Measurements from ENCODE around the gene AP1B1. TPM values are rescaled to one million over a fixed set of nuclear protein-coding genes. Genes with fewer than 3 reads are reported as not detected.

Gene AP1B1
- total and polyA plus RNA-seq, 2 of the 13 experiments (the other 11 are each of a cell fraction or from before 2014, with no cell fraction given) = 26.6 to 29.7 TPM

GRCh38 chr22:29323641-29324040 lies 64.7 kb downstream of the AP1B1 start:
- ATAC-seq (no peak), DNase-seq (ENCODE audit: low spot score) (no peak), FAIRE-seq (no peak)
- POLR2A ChIA-PET = no interaction called here
- Histone ChIP-seq H2AFZ (ENCODE audit: low read length) (no peak overlapping the region), H3K27me3 (ENCODE audit: control insufficient read depth in 1 of 2, insufficient read depth in 2 of 2, low read length in 2 of 2) (no peaks in the 10 kb centered on the region; a peak in 2 of 5 replicates), H3K4me2 (ENCODE audit: low read depth, low read length) (no peak overlapping the region), H4K20me1 (ENCODE audit: insufficient read depth, low read length) (no peaks in the 10 kb centered on the region), H3K9ac (ENCODE audit: insufficient read depth, low read depth, low read length) (no peak overlapping the region), H3K4me1 (ENCODE audit: insufficient read depth, low read length) (no peaks in the 10 kb centered on the region), H3K9me3 (ENCODE audit: low read length) (no peaks in the 10 kb centered on the region), H3K4me3 (replicated peaks in 1 of 3; ENCODE audit: insufficient read depth in 1 of 3, low read depth in 2 of 3, low read length in 3 of 3) (no peak overlapping the region), H3K27ac (ENCODE audit: extremely low read length, insufficient read depth, low read length) (no peak overlapping the region), H3K79me2 (ENCODE audit: insufficient read depth, low read length) (no peaks in the 10 kb centered on the region), H3K36me3 (replicated peaks in 1 of 2; ENCODE audit: control insufficient read depth in 1 of 2, insufficient read depth in 2 of 2, low read length in 2 of 2) (peaks cover 0 to 2% of the 10 kb centered on the region in 2 experiments; a peak in 3 of 5 replicates)
- CTCF ChIA-PET (ENCODE audit: low intra/inter-chr PET ratio, low total read pairs) = no interaction called here
- intact Hi-C loops (cut with micrococcal nuclease; ENCODE audit: unreplicated experiment) = no loop called here
- in situ Hi-C loops (cut with HindIII; ENCODE audit: extremely low pct_ligation_motif_present, low pct_unique_long_range_greater_than_20kb) = no loop called here
- no TSS peak for BruUV-seq (replicated peaks)
- no peak for TF ChIP-seq AGO1 (IDR thresholded peaks at IDR 0.05; ENCODE audit: low read depth, low read length, poor library complexity, severe bottlenecking)
- TF ChIP-seq ATF7-NPFF (CRISPR knock-in tag; IDR thresholded peaks at IDR 0.05; ENCODE audit: low read depth) = no peak
- TF ChIP-seq ZSCAN20 (CRISPR knock-in tag; IDR thresholded peaks at IDR 0.05; ENCODE audit: borderline replicate concordance) = no peak
- no peak for TF ChIP-seq MXD1 (CRISPR knock-in tag; IDR thresholded peaks at IDR 0.05)
- TF ChIP-seq KLF6 (CRISPR knock-in tag; IDR thresholded peaks at IDR 0.05) = no peak
- no peak for TF ChIP-seq RARG (CRISPR knock-in tag; IDR thresholded peaks at IDR 0.05; ENCODE audit: low read depth)
- TF ChIP-seq SNRNP70 (IDR thresholded peaks at IDR 0.05; ENCODE audit: low read depth, low read length) = no peak
- no peak for TF ChIP-seq TEF (CRISPR knock-in tag; IDR thresholded peaks at IDR 0.05)
- TF ChIP-seq SCMH1 (CRISPR knock-in tag; IDR thresholded peaks at IDR 0.05; ENCODE audit: borderline replicate concordance) = no peak

All from HepG2 (cell line).